GM12878 (cell line): ENCODE data around the gene MRGPRX4. TPM values are rescaled to one million over a fixed set of nuclear protein-coding genes. Genes with fewer than 3 reads are reported as not detected.

ENCODE experiments used
- ATAC-seq: fragments of 200-7000 bp; cut with Tn5 transposase; 3 replicates; pipeline ENCODE4 v1.9.1; 2020; ENCODE audit warnings: mild to moderate bottlenecking, moderate library complexity
- BruUV-seq: library from RNA; stranded (reverse); fragments of 400-500 nt; replicated peaks from 2 replicates; lab custom pipeline; 2021; lab: Mats Ljungman, UMichigan
- CTCF ChIA-PET: fragments of 300-600 bp; sonication (Branson Sonifier 250); formaldehyde crosslinking; extraction: SDS; loops from one replicate; lab custom pipeline; 2021; ENCODE audit warnings: inconsistent platforms; lab: Yijun Ruan, JAX
- POLR2A ChIA-PET: fragments of 350-600 bp; formaldehyde crosslinking; extraction: SDS; loops from one replicate; lab custom pipeline; 2021; ENCODE audit warnings: inconsistent platforms; lab: Charles Lee
- RAD21 ChIA-PET: fragments of 300-600 bp; sonication (Branson Sonifier 250); formaldehyde crosslinking; loops from one replicate; lab custom pipeline; 2023; ENCODE audit warnings: antibody characterized with exemption; ENCODE audit not compliant: unreplicated experiment; lab: Charles Lee
- SMC1A ChIA-PET: fragments of 300-600 bp; sonication (Branson Sonifier 250); formaldehyde crosslinking; loops from one replicate; lab custom pipeline; 2023; ENCODE audit not compliant: unreplicated experiment, uncharacterized antibody; lab: Charles Lee
- DNase-seq: peaks from one replicate; pipeline ENCODE4 v3.0.0-alpha.2; 2011; ENCODE audit warnings: low read depth, low spot score
- FAIRE-seq: peaks from 3 replicates; lab custom pipeline; 2011; peaks lifted over from hg19 to GRCh38; lab: Jason Lieb, UNC
- H2AFZ ChIP-seq: 2 replicates; pipeline ENCODE4 v1.6.0; 2011; ENCODE audit warnings: low read depth, low read length, control low read depth; ENCODE audit not compliant: control insufficient read depth
- H3K27ac ChIP-seq: 2 replicates; pipeline ENCODE4 v1.5.1; 2011; ENCODE audit warnings: control low read depth; ENCODE audit not compliant: control insufficient read depth, insufficient read depth
- H3K27me3 ChIP-seq, 2 experiments: replicated peaks in 1 of 2; 2 replicates each; pipeline versions ENCODE4 v1.6.0 to v1.6.1; 2011; ENCODE audit warnings: low read length in 1 of 2; ENCODE audit not compliant: control insufficient read depth in 2 of 2, insufficient read depth in 2 of 2
- H3K36me3 ChIP-seq, 2 experiments: 2 replicates each; pipeline ENCODE4 v1.5.1; 2011; ENCODE audit warnings: low read length in 1 of 2; ENCODE audit not compliant: control insufficient read depth in 2 of 2, insufficient read depth in 2 of 2
- H3K4me1 ChIP-seq: 2 replicates; pipeline ENCODE4 v1.6.1; 2011; ENCODE audit warnings: mild to moderate bottlenecking, low read length, moderate library complexity, mixed read lengths; ENCODE audit not compliant: control insufficient read depth, insufficient read depth
- H3K4me2 ChIP-seq: 2 replicates; pipeline ENCODE4 v1.6.0; 2011; ENCODE audit warnings: control low read depth; ENCODE audit not compliant: control insufficient read depth, insufficient read depth
- H3K4me3 ChIP-seq: fragments of 200-600 bp; sonication (generic); 2 replicates; pipeline ENCODE4 v1.5.1; 2016
- H3K79me2 ChIP-seq: 2 replicates; pipeline ENCODE4 v1.6.0; 2011; ENCODE audit warnings: low read length; ENCODE audit not compliant: control insufficient read depth, insufficient read depth
- H3K9ac ChIP-seq: 2 replicates; pipeline ENCODE4 v1.8.0; 2011; ENCODE audit warnings: low read length, control low read depth, mixed read lengths; ENCODE audit not compliant: control insufficient read depth, insufficient read depth
- H3K9me3 ChIP-seq: replicated peaks from 3 replicates; pipeline ENCODE4 v1.5.1; 2011; ENCODE audit warnings: mild to moderate bottlenecking, low read length; ENCODE audit not compliant: control insufficient read depth, insufficient read depth
- H4K20me1 ChIP-seq: 2 replicates; pipeline ENCODE4 v1.6.0; 2011; ENCODE audit not compliant: control insufficient read depth, insufficient read depth
- BCLAF1 ChIP-seq: fragments of 450-650 bp; IDR thresholded peaks from 2 replicates; pipeline ENCODE4 v1.6.1; 2017; ENCODE audit warnings: antibody characterized with exemption, mild to moderate bottlenecking, moderate library complexity
- CHD1 ChIP-seq: IDR thresholded peaks from 2 replicates; pipeline ENCODE4 v1.6.1; 2012; ENCODE audit warnings: low read depth, low read length, improper control_type of control experiment
- E2F4 ChIP-seq: IDR thresholded peaks from 2 replicates; pipeline ENCODE4 v1.6.1; 2012; ENCODE audit warnings: low read depth, low read length, improper control_type of control experiment
- SUZ12 ChIP-seq: fragments of 200-600 bp; sonication (generic); IDR thresholded peaks from one replicate; pipeline ENCODE4 v1.6.1; 2018; ENCODE audit warnings: antibody characterized with exemption, mild to moderate bottlenecking; ENCODE audit not compliant: unreplicated experiment
- TAF1 ChIP-seq: IDR thresholded peaks from 2 replicates; pipeline ENCODE4 v1.6.1; 2011; ENCODE audit warnings: mild to moderate bottlenecking, low read depth, low read length, borderline replicate concordance
- ZNF384 ChIP-seq: IDR thresholded peaks from 2 replicates; pipeline ENCODE4 v1.6.1; 2012; ENCODE audit warnings: low read depth, mild to moderate bottlenecking, low read length, improper control_type of control experiment, borderline replicate concordance
- WGBS: methylation state at CpG from one replicate; pipeline ENCODE4 v1.1.6; 2016; ENCODE audit warnings: low lambda C conversion rate; ENCODE audit not compliant: insufficient replicate concordance, insufficient coverage; ENCODE audit errors: missing lambda C conversion rate; 5-methylcytosine and 5-hydroxymethylcytosine counted together
- in situ Hi-C: fragments of 300-500 bp; cut with MboI; formaldehyde crosslinking; loops from 9 replicates; pipeline ENCODE4 v1.14.3; 2018; ENCODE audit warnings: mixed read lengths
- intact Hi-C: fragments of 100-400 bp; cut with micrococcal nuclease; formaldehyde crosslinking; loops from one replicate; pipeline ENCODE4 v1.14.2; 2022; ENCODE audit not compliant: unreplicated experiment
- polyA plus RNA-seq, 11 experiments: library from polyadenylated mRNA; depleted of rRNA in 4 of 11; unstranded in 6 of 11; stranded (reverse) in 5 of 11; fragments of >200 nt; fragmentation: Nextera tagmentation in 4 of 11; fragmentation: Illumina TruSeq in 1 of 11; extraction: Ambion mirVana in 4 of 11; extraction: Trizol in 1 of 11; gene quantifications; 1 replicate in 1 of 11; 2 replicates in 10 of 11; pipeline versions ENCODE4 v1.2.1 to v1.2.3, GENCODE V29; 2011 to 2016; ENCODE audit warnings: inconsistent platforms in 2 of 11, missing spikeins in 2 of 11, low read depth in 1 of 11
- total RNA-seq, 4 experiments: library from RNA; depleted of rRNA in 3 of 4; stranded (reverse); fragments of >200 nt in 3 of 4; fragmentation: Illumina TruSeq in 1 of 4; extraction: Trizol in 1 of 4; gene quantifications; 2 replicates each; pipeline versions ENCODE4 v1.2.1 to v1.2.3, GENCODE V29; 2013 to 2021

The MRGPRX4 gene
- total and polyA plus RNA-seq, 10 of the 15 experiments (the other 5 are each of a cell fraction or from before 2014, with no cell fraction given): not detected

DNA sequence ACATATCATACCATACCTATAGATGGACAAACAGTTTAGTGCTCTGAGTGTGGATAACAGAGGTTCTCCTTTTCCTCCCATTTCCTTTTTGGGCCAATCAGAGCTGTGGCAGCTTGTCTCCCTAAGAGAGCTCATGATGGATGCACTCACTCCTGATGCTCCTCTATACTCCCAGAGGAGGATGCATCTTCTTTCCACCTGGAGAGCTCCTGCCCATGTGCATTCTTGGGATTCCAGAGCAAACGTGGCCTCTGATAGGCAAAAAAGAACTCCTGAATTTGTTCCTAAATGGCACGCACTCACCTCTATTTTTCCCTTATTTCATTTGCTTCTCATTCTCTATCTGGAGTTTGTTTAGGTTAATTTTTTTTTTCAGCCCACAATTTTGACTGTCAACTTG, 37.3 kb upstream of the MRGPRX4 start:
- intact Hi-C loops: no loop called here
- CTCF ChIA-PET: no interaction called here
- no peaks in the 10 kb centered on the region for H4K20me1 ChIP-seq
- ATAC-seq (no peak), DNase-seq (no peak), FAIRE-seq (no peak)
- H3K4me1 ChIP-seq: no peaks in the 10 kb centered on the region
- H3K9me3 ChIP-seq: no peaks in the 10 kb centered on the region
- H3K9ac ChIP-seq: no peak overlapping the region
- POLR2A ChIA-PET: no interaction called here
- no peaks in the 10 kb centered on the region for H3K79me2 ChIP-seq
- H2AFZ ChIP-seq: no peak overlapping the region
- SMC1A ChIA-PET: no interaction called here
- in situ Hi-C loops: no loop called here
- no peak overlapping the region for H3K27ac ChIP-seq
- TF ChIP-seq ZNF384 (no peak), E2F4 (no peak), BCLAF1 (no peak), SUZ12 (no peak), CHD1 (no peak), TAF1 (no peak)
- H3K4me3 ChIP-seq: no peak overlapping the region
- no TSS peak for BruUV-seq
- H3K36me3 ChIP-seq: no peaks in the 10 kb centered on the region
- H3K27me3 ChIP-seq: no peaks in the 10 kb centered on the region
- WGBS: 3% methylated on average over 2 of the region's 2 CpGs
- H3K4me2 ChIP-seq: no peak overlapping the region
- RAD21 ChIA-PET: no interaction called here
